Thyroid gland (tissue), 4 donors: ENCODE results near the gene PLEKHO2.

Source experiments
- POLR2A ChIP-seq, 2 donors: fragments of 450-650 bp; IDR thresholded peaks; one replicate each; pipeline ENCODE4 v1.6.1; 2017; ENCODE audit warnings: antibody characterized with exemption in 2 of 2, mild to moderate bottlenecking in 2 of 2, moderate library complexity in 1 of 2
- TF ChIP-seq, protein P1 (sequence below), 6 experiments: fragments of 200-600 bp in 3 of 6; fragments of 450-650 bp in 3 of 6; sonication (generic) in 3 of 6; IDR thresholded peaks; one replicate each; pipeline ENCODE4 v1.5.1; 2016 to 2019; ENCODE audit warnings: antibody characterized with exemption in 6 of 6, mild to moderate bottlenecking in 2 of 6, inconsistent platforms in 1 of 6, moderate library complexity in 1 of 6

DNA sequence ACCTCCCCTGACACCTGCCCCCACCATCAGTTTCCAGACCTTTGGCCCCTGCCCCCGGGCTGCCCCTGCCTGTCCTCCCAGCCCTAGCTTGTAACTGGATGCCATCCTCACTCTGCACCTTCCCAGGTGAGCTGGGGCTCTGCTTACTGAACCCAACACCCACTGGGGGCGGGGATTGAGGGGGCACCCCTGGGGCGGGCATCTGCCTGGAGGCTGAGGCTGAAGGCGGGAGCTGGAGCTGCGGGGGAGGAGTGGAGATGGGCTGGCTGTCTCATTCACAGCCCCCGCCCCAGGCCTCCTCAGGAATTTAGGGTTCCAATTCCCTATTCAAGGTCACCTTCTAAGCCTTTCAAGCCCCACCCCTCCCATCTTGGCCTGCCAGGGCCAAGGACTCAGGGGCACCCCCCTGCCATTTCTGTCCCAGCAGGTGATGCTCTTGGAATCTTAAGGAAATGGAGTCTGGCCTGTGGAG is 33.9 kb upstream of the PLEKHO2 start:
- TF ChIP-seq, protein P1, sequence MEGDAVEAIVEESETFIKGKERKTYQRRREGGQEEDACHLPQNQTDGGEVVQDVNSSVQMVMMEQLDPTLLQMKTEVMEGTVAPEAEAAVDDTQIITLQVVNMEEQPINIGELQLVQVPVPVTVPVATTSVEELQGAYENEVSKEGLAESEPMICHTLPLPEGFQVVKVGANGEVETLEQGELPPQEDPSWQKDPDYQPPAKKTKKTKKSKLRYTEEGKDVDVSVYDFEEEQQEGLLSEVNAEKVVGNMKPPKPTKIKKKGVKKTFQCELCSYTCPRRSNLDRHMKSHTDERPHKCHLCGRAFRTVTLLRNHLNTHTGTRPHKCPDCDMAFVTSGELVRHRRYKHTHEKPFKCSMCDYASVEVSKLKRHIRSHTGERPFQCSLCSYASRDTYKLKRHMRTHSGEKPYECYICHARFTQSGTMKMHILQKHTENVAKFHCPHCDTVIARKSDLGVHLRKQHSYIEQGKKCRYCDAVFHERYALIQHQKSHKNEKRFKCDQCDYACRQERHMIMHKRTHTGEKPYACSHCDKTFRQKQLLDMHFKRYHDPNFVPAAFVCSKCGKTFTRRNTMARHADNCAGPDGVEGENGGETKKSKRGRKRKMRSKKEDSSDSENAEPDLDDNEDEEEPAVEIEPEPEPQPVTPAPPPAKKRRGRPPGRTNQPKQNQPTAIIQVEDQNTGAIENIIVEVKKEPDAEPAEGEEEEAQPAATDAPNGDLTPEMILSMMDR (IDR thresholded peaks at IDR 0.05): no peak
- no peak for TF ChIP-seq POLR2A (IDR thresholded peaks at IDR 0.05)
